ENCODE data around the gene GXYLT2.

DNA sequence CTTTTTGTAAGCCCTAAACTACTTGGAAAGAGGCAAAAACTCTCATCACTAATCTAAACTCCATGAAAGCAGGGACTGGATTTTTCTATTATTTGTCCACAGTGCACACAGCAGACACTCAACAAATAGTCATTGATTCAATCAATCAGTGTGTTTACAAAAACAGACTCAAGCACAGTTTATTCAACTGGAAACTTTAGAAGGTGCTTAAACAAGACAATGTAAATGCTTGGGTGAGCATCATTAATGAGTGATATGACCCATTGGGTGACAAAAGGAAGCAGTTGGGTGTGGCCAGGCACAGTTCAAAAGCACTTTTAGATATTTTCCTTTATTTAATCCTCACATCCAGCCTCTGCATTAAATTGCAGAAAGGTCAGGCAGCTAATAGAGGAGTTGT, 76.8 kb downstream of the GXYLT2 start:
- TF ChIP-seq, protein P1, sequence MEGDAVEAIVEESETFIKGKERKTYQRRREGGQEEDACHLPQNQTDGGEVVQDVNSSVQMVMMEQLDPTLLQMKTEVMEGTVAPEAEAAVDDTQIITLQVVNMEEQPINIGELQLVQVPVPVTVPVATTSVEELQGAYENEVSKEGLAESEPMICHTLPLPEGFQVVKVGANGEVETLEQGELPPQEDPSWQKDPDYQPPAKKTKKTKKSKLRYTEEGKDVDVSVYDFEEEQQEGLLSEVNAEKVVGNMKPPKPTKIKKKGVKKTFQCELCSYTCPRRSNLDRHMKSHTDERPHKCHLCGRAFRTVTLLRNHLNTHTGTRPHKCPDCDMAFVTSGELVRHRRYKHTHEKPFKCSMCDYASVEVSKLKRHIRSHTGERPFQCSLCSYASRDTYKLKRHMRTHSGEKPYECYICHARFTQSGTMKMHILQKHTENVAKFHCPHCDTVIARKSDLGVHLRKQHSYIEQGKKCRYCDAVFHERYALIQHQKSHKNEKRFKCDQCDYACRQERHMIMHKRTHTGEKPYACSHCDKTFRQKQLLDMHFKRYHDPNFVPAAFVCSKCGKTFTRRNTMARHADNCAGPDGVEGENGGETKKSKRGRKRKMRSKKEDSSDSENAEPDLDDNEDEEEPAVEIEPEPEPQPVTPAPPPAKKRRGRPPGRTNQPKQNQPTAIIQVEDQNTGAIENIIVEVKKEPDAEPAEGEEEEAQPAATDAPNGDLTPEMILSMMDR (IDR thresholded peaks at IDR 0.05), result no peak
- no peak for TF ChIP-seq EZH2 (IDR thresholded peaks at IDR 0.05; ENCODE audit: borderline replicate concordance, insufficient read depth, low read depth, low read length, poor library complexity, severe bottlenecking)

All from B cell (primary cell).